Renal pelvis (tissue), 4 donors: Measurements from ENCODE around the gene BCOR. TPM values are rescaled to one million over a fixed set of nuclear protein-coding genes. Genes with fewer than 3 reads are reported as not detected.

ENCODE experiments used
- DNase-seq: peaks from one replicate; pipeline ENCODE4 v3.0.0-alpha.2; 2013
- polyA plus RNA-seq, 3 donors: library from polyadenylated mRNA; unstranded; fragments of 120-200 nt; gene quantifications; one replicate each; pipeline ENCODE4 v1.2.1, GENCODE V29; 2013; ENCODE audit not compliant: insufficient read length in 3 of 3

The BCOR gene
- polyA plus RNA-seq, 3 donors: 51.6 to 53.9 (median 53.3) TPM

DNA sequence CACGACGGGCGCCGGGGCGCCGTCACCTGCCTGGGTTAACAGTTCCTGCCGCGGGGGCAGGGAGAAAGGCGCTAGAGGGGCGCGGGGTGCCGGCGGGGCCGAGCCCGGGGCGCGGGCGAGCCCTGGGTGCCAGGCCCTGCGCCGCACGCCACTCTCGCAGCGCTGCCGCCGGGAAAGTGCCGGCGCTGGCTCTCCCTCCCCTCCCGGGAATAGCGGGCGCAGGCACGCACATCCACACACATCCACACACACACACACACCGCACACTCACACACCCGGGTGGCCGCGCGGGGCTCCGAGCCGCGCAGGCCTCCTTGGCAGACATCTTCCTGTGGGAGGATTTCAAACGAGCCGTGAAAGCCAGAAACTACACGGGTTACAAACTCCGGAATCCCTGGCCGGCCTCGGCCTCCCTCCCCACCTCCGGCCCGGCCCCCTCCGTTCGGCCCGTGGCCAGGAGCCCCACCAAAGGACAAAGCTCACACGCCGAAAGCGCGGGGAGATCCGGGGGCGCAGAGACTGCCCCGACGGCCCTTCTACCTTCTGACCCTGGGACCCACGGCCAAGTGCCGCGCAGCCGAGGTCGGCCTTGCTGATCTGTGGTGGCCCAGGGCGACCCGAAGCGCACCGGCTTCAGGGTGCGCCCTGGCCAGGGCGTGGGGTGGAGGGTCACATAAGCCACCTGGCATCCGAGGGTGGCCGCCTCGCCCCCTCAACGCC lies 92.3 kb downstream of the BCOR start:
- no peak for DNase-seq

DNA sequence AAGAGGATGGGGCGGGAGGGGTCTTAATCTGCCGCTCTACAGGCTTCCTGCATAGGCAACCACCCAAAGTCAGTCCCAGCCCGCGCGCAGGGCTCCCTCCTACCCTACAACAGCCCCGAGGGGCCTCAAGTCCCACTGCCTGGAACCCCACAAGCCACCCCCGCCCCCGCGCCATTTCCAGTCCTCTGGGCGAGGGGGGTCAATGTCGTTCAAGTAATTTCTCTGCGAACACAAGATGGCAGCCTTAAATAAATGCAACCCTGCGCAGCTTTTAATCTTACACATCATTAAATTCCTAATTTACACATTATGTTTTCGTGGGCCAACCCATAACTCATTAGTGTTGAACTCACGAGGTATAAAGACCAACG lies 92.9 kb downstream of the BCOR start:
- no peak for DNase-seq

- DNase-seq: no peak
Measured at GRCh38 chrX:40004246-40004535, 93.6 kb downstream of the BCOR start.

- no peak for DNase-seq
Measured at GRCh38 chrX:40003428-40004245, 94.1 kb downstream of the BCOR start.

DNA sequence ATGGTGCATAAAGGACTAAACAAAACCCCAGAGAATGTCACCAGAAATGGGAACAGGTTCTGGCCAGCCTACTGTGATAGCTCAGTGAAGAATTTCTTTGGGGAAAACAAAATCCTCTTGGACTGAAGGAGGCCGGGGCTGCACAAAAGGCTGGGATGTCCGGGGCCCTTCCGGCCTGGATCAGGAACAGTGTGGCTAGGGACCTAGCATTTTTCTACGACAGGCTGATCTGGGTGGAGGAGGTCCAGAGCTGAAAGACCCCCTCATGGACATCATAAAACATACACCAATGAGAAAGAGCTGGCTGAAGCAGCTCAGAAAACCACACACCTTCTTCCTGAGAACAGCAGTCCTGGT lies 94.7 kb downstream of the BCOR start:
- no peak for DNase-seq
